Measurements from ENCODE around the gene ICAM5. TPM values are rescaled to one million over a fixed set of nuclear protein-coding genes. Genes with fewer than 3 reads are reported as not detected.

Gene ICAM5
- total and polyA plus RNA-seq, 9 of the 15 experiments (the other 6 are each of a cell fraction or from before 2014, with no cell fraction given): 0.10 to 114 (median 13.7) TPM

GRCh38 chr19:10290876-10291553 is 1.3 kb downstream of the ICAM5 start (continued):
- TF ChIP-seq, protein P1, sequence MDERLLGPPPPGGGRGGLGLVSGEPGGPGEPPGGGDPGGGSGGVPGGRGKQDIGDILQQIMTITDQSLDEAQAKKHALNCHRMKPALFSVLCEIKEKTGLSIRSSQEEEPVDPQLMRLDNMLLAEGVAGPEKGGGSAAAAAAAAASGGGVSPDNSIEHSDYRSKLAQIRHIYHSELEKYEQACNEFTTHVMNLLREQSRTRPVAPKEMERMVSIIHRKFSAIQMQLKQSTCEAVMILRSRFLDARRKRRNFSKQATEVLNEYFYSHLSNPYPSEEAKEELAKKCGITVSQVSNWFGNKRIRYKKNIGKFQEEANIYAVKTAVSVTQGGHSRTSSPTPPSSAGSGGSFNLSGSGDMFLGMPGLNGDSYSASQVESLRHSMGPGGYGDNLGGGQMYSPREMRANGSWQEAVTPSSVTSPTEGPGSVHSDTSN (CRISPR knock-in tag; IDR thresholded peaks at IDR 0.05; ENCODE audit: low read depth): 0 out of 2 replicates have a peak, but pooled peaks have one; percentile 2
- TF ChIP-seq, protein P1 (tag; conservative IDR thresholded peaks at IDR 0.05; ENCODE audit: low read depth): no peak
- TF ChIP-seq NRF1 (conservative IDR thresholded peaks at IDR 0.05 in 1 of 2, IDR thresholded peaks at IDR 0.05 in 1 of 2): peak; percentile 53 to 59; a peak in 3 of 4 replicates
- TF ChIP-seq ERF (CRISPR knock-in tag; IDR thresholded peaks at IDR 0.05): no peak
- TF ChIP-seq MYBL2 (IDR thresholded peaks at IDR 0.05; ENCODE audit: low read depth): no peak
- TF ChIP-seq MYBL2 (CRISPR knock-in tag; IDR thresholded peaks at IDR 0.05; ENCODE audit: borderline replicate concordance): no peak
- no peak for TF ChIP-seq ZNF197 (CRISPR knock-in tag; IDR thresholded peaks at IDR 0.05; ENCODE audit: low read depth)
- no peak for TF ChIP-seq NCOA4 (IDR thresholded peaks at IDR 0.05; ENCODE audit: partially characterized antibody)
- TF ChIP-seq FOS (IDR thresholded peaks at IDR 0.05; ENCODE audit: extremely low read depth, insufficient read length): no peak
- peak; percentile 54 for TF ChIP-seq GABPB1 (CRISPR knock-in tag; IDR thresholded peaks at IDR 0.05)
- TF ChIP-seq CREB3L1 (IDR thresholded peaks at IDR 0.05; ENCODE audit: borderline replicate concordance, low read depth): 0 out of 2 replicates have a peak, but pooled peaks have one; percentile 11
- TF ChIP-seq POLR2AphosphoS5 (IDR thresholded peaks at IDR 0.05; ENCODE audit: control insufficient read depth, insufficient read depth, low read depth, low read length): peak; percentile 68; the same call in 1 of the 2 replicates
- TF ChIP-seq CBFB (CRISPR knock-in tag; IDR thresholded peaks at IDR 0.05): peak; percentile 74
- TF ChIP-seq CTBP1 (IDR thresholded peaks at IDR 0.05; ENCODE audit: borderline replicate concordance): 0 out of 2 replicates have a peak, but pooled peaks have one; percentile 39
- peak; percentile 70 to 81 for TF ChIP-seq MAZ (CRISPR knock-in tag; conservative IDR thresholded peaks at IDR 0.05 in 1 of 2, IDR thresholded peaks at IDR 0.05 in 1 of 2)
- TF ChIP-seq SREBF1 (IDR thresholded peaks at IDR 0.05; ENCODE audit: borderline replicate concordance, low read depth, low read length): no peak
- TF ChIP-seq BRCA1 (IDR thresholded peaks at IDR 0.05): no peak
- TF ChIP-seq BRCA1 (CRISPR knock-in tag; IDR thresholded peaks at IDR 0.05): 0 out of 2 replicates have a peak, but pooled peaks have one; percentile 9
- no peak for TF ChIP-seq ZNF75A (CRISPR knock-in tag; IDR thresholded peaks at IDR 0.05)
- TF ChIP-seq, protein P2, sequence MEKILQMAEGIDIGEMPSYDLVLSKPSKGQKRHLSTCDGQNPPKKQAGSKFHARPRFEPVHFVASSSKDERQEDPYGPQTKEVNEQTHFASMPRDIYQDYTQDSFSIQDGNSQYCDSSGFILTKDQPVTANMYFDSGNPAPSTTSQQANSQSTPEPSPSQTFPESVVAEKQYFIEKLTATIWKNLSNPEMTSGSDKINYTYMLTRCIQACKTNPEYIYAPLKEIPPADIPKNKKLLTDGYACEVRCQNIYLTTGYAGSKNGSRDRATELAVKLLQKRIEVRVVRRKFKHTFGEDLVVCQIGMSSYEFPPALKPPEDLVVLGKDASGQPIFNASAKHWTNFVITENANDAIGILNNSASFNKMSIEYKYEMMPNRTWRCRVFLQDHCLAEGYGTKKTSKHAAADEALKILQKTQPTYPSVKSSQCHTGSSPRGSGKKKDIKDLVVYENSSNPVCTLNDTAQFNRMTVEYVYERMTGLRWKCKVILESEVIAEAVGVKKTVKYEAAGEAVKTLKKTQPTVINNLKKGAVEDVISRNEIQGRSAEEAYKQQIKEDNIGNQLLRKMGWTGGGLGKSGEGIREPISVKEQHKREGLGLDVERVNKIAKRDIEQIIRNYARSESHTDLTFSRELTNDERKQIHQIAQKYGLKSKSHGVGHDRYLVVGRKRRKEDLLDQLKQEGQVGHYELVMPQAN (IDR thresholded peaks at IDR 0.05; ENCODE audit: borderline replicate concordance): 0 out of 2 replicates have a peak, but pooled peaks have one; percentile 40
- TF ChIP-seq TAF7 (tag; IDR thresholded peaks at IDR 0.05): no peak
- no peak for TF ChIP-seq ZNF316 (IDR thresholded peaks at IDR 0.05)
- TF ChIP-seq CXXC5 (CRISPR knock-in tag; IDR thresholded peaks at IDR 0.05): peak; percentile 61; the same call in 1 of the 2 replicates
- TF ChIP-seq TAF9B (IDR thresholded peaks at IDR 0.05; ENCODE audit: partially characterized antibody): peak; percentile 58

Measured in K562 (cell line).